AG08396 (cell line): Measurements from ENCODE around the gene DBH.

Experiments
- DNase-seq: peaks from one replicate; pipeline ENCODE4 v3.0.0; 2012; ENCODE audit warnings: low spot score, mixed read lengths

DBH gene

GRCh38 chr9:133701981-133702797 is 66.0 kb downstream of the DBH start:
- DNase-seq = no peak

- DNase-seq = no peak
Observed at GRCh38 chr9:133702798-133703590, 66.8 kb downstream of the DBH start.

- no peak for DNase-seq
Observed at GRCh38 chr9:133703591-133704399, 67.6 kb downstream of the DBH start.

- no peak for DNase-seq
Observed at GRCh38 chr9:133704711-133705181, 68.6 kb downstream of the DBH start.

- no peak for DNase-seq
Observed at GRCh38 chr9:133705576-133705975, 69.4 kb downstream of the DBH start.

GRCh38 chr9:133706307-133707050 is 70.3 kb downstream of the DBH start:
- no peak for DNase-seq

- DNase-seq = no peak
Observed at GRCh38 chr9:133707065-133707762, 71.1 kb downstream of the DBH start.

GRCh38 chr9:133707763-133708245 is 71.6 kb downstream of the DBH start:
- DNase-seq = no peak

- no peak for DNase-seq
Observed at GRCh38 chr9:133708246-133709014, 72.3 kb downstream of the DBH start.
